ENCODE results near the gene GNB5.

DNA sequence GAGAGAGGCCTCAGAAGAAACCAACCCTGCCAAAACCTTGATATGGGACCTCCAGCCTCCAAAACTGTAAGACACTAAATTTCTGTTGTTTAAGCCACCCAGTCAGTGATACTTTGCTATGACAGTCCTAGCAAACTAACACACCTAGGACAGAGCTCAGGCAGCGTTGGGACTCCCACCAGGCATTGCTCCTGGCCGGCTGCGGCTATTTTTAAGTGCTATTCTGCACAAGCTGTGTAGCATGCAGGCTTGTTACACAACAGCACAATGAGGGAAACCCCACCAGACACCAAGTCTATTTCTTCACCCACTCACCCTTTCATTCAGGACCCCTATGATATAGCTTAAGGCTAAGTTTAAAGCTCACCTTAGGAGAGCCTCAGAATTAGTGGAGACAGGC, 47.0 kb upstream of the GNB5 start:
- TF ChIP-seq, protein P1, sequence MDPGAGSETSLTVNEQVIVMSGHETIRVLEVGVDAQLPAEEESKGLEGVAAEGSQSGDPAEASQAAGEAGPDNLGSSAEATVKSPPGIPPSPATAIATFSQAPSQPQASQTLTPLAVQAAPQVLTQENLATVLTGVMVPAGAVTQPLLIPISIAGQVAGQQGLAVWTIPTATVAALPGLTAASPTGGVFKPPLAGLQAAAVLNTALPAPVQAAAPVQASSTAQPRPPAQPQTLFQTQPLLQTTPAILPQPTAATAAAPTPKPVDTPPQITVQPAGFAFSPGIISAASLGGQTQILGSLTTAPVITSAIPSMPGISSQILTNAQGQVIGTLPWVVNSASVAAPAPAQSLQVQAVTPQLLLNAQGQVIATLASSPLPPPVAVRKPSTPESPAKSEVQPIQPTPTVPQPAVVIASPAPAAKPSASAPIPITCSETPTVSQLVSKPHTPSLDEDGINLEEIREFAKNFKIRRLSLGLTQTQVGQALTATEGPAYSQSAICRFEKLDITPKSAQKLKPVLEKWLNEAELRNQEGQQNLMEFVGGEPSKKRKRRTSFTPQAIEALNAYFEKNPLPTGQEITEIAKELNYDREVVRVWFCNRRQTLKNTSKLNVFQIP (CRISPR knock-in tag; IDR thresholded peaks at IDR 0.05; ENCODE audit: borderline replicate concordance, low read depth): no peak
- TF ChIP-seq ARNTL (CRISPR knock-in tag; IDR thresholded peaks at IDR 0.05; ENCODE audit: borderline replicate concordance, low read depth) (no peak), GLIS3 (CRISPR knock-in tag; IDR thresholded peaks at IDR 0.05) (no peak), ZFP3 (CRISPR knock-in tag; IDR thresholded peaks at IDR 0.05) (no peak), TOX (CRISPR knock-in tag; IDR thresholded peaks at IDR 0.05; ENCODE audit: borderline replicate concordance) (no peak)

All from SK-N-SH treated with all-trans-retinoic acid at 6 μM for 48 hours (cell line).